ENCODE measurements around the gene PAOX.

PAOX gene

DNA sequence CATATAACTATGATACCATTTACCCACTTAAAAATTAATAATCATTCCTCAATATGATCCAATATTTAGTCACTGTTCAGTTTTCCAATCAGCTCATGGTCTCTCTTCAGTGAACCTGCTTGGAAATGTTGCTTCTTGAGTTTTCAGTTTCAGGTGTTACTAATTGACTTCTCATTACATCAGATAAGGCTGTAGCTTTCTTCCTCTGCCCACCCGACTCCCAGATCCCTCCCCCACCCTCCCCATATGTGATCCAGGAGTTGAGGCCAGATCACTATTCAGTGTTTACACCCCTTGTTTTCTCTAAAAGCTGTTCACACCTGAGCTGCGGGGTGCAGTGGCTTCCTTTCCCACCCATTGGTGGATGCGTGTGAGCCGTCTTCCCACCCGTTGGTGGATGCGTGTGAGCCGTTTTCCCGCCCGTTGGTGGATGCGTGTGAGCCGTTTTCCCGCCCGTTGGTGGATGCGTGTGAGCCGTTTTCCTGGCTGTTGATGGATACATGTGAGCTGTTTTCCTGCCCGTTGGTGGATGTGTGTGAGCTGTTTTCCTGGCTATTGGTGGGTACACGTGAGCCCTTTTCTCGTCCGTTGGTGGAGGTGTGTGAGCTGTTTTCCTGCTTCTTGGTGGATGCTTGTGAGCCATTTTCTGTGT, 11.7 kb downstream of the PAOX start:
- H3K4me3 ChIP-seq (ENCODE audit: low read depth, low read length): no peak overlapping the region
- TF ChIP-seq, protein P1, sequence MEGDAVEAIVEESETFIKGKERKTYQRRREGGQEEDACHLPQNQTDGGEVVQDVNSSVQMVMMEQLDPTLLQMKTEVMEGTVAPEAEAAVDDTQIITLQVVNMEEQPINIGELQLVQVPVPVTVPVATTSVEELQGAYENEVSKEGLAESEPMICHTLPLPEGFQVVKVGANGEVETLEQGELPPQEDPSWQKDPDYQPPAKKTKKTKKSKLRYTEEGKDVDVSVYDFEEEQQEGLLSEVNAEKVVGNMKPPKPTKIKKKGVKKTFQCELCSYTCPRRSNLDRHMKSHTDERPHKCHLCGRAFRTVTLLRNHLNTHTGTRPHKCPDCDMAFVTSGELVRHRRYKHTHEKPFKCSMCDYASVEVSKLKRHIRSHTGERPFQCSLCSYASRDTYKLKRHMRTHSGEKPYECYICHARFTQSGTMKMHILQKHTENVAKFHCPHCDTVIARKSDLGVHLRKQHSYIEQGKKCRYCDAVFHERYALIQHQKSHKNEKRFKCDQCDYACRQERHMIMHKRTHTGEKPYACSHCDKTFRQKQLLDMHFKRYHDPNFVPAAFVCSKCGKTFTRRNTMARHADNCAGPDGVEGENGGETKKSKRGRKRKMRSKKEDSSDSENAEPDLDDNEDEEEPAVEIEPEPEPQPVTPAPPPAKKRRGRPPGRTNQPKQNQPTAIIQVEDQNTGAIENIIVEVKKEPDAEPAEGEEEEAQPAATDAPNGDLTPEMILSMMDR (IDR thresholded peaks at IDR 0.05; ENCODE audit: borderline replicate concordance, insufficient read depth, low read depth, low read length): no peak

DNA sequence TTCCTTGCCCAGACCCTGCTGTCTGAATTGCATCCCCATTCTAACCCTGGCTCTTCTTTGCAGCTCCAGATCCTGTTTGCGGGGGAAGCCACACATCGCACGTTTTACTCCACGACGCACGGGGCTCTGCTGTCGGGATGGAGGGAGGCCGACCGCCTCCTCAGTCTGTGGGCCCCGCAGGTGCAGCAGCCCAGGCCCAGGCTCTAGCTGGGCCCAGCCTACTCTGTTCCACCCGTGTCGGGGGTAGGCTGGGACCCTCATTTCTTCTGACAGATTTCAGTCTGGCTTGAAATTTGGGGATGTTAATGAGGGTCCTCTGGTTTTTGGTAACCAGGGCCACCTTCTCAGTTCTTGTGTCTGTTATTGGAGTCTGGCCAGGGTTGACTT, 12.2 kb downstream of the PAOX start:
- H3K4me3 ChIP-seq (ENCODE audit: low read depth, low read length): no peak overlapping the region
- TF ChIP-seq, protein P1 (IDR thresholded peaks at IDR 0.05; ENCODE audit: borderline replicate concordance, insufficient read depth, low read depth, low read length): no peak

DNA sequence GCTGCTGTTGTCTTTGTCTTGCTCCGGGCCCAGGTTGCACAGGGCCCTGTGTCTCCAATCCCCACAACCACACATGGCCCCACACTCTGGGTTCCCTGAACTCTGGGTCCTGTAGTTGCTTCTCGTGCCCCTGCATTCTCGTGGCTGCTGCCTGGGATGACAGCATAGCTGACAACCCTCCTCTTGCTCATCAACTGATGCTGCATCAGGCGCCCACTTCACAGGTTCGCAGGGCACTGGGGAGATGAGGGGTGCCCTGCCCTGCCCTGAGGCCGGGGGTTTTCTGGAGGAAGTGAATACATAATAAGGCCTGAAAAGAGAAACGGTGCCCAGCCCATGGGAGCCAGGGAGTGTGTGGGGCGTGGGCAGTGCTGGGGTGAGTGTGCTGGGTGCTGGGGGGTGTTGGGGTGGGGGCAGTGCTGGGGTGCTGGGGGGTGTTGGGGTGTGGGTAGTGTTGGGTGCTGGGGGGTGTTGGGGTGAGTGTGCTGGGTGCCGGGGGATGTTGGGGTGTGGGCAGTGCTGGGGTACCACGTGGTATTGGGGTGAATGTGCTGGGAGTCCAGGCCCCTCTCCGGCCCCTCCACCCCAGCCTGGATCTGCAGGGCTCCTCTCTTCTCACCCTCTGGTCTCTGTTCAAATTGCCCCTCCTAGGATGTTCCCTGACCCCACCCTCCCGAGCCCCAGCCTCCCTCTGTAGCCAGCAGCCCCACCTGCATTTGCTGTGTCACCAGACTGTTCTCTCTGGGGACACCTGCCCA, 12.9 kb downstream of the PAOX start:
- no peak overlapping the region for H3K4me3 ChIP-seq (ENCODE audit: low read depth, low read length)
- TF ChIP-seq, protein P1 (IDR thresholded peaks at IDR 0.05; ENCODE audit: borderline replicate concordance, insufficient read depth, low read depth, low read length): no peak

DNA sequence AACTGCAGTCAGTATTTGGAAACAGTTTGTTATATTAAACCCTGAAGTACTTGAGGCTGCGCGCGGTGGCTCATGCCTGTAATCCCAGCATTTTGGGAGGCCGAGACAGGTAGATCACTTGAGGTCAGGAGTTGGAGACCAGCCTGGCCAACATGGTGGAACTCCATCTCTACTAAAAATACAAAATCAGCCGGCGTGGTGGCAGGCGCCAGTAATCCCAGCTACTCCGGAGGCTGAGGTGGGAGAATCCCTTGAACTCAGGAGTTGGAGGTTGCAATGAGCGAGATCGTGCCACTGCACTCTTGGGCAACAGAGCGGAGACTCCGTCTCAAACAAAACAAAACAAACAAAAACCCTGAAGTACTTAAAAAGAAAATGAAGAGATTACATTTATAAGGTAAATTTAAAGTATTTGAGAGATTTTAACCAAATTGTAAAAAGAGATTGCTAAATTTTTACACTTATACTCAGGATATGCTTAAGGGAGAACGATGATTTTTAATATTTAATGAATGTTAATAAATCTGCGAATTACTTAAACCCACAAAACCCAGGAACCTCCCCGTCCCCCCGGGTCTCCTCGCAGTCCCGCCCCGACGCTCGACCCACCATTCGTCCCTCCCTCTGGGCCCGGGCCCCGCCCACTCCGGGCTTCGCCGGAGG, 14.5 kb downstream of the PAOX start:
- TF ChIP-seq, protein P1 (IDR thresholded peaks at IDR 0.05; ENCODE audit: borderline replicate concordance, insufficient read depth, low read depth, low read length): no peak
- peak overlapping the region; percentile 95 for H3K4me3 ChIP-seq (ENCODE audit: low read depth, low read length)

DNA sequence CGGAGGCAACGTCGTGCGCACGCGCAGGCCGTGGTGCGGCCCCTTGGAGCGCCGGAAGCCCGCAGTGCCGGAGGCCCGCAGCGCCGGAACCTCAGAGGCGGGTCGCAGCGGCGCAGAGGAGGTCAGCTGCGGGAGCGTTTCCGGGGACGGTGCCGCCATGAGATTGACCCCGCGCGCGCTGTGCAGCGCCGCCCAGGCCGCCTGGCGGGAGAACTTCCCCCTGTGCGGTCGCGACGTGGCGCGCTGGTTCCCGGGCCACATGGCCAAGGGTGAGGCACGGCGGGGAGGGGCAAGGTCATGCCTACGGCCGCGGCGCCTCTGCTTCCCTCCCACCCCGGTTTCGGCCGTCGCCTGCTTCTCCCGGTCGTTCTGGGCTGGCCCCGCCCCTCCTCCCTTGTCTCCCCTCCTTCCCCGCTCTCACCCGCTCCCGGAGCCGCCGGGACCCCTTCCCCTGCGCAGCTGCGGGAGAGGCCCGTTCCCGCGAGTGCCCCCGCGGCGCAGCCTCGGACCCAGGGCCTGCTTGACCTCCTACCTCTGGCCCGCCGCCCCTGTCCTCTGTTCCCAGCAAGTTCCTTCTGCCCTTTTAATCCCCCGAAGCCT, 15.1 kb downstream of the PAOX start, which contains the start of gene MTG1:
Gene MTG1 (plus strand): TSS at position 94 of the 600 bp plus-strand sequence. CDS start 64 bp downstream, at position 158.
- H3K4me3 ChIP-seq (ENCODE audit: low read depth, low read length): peak within 1 kb of the TSS; percentile 95
- TF ChIP-seq, protein P1 (IDR thresholded peaks at IDR 0.05; ENCODE audit: borderline replicate concordance, insufficient read depth, low read depth, low read length): 0 out of 2 replicates have a peak, but pooled peaks have one; percentile 1

DNA sequence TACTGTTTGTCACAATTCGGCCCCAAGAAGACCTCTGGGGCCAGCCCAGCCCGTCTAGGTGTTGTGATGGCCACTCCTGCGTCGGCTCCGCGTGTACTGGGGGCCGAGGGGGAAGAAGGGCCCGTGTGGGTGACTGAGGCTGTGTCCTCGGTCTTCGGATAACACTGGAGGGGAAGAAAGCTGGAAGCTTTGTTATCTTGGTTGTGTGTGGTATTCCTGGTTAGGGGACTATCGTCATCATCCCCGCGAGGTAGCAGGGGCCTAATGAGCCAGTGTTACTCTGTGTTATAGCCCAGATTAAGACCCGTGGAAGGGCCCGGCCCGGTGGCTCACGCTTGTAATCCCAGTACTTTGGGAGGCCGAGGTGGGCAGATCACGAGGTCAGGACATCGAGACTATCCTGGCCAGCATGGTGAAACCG, 15.7 kb downstream of the PAOX start:
- peak overlapping the region; percentile 95 for H3K4me3 ChIP-seq (ENCODE audit: low read depth, low read length)
- TF ChIP-seq, protein P1 (IDR thresholded peaks at IDR 0.05; ENCODE audit: borderline replicate concordance, insufficient read depth, low read depth, low read length): no peak

Measured in GM12875 (cell line).